HepG2 (cell line): ENCODE data around the gene ZBTB43.

Experiments used
- ATF2 ChIP-seq: sonication (generic); formaldehyde crosslinking; IDR thresholded peaks from 2 replicates; pipeline ENCODE4 v1.4.0; 2020; ENCODE audit warnings: missing genetic modification reagents
- E2F5 ChIP-seq: sonication (generic); formaldehyde crosslinking; conservative IDR thresholded peaks from 2 replicates; pipeline ENCODE4 v1.4.0; 2020; ENCODE audit warnings: missing genetic modification reagents
- NAIF1 ChIP-seq: sonication (generic); formaldehyde crosslinking; IDR thresholded peaks from 2 replicates; pipeline ENCODE4 v1.5.0; 2020; ENCODE audit warnings: mild to moderate bottlenecking, missing genetic modification reagents, borderline replicate concordance

GRCh38 chr9:126849591-126850225 is 44.9 kb downstream of the ZBTB43 start:
- no peak for TF ChIP-seq NAIF1
- no peak for TF ChIP-seq E2F5
- TF ChIP-seq ATF2 (CRISPR knock-in tag): no peak
